Non-pigmented ciliary epithelial cell (primary cell): ENCODE results near the gene NPFFR1.

Experiments used
- DNase-seq: peaks from one replicate; pipeline ENCODE4 v3.0.0-alpha.2; 2010; ENCODE audit warnings: low read depth

The NPFFR1 gene

GRCh38 chr10:70283445-70284399, at the start of gene NPFFR1:
NPFFR1 (minus strand) TSS chr10:70284004; CDS start chr10:70283676, 328 bp downstream.
- no peak for DNase-seq

GRCh38 chr10:70333268-70333667, 49.5 kb upstream of the NPFFR1 start:
- no peak for DNase-seq

GRCh38 chr10:70331486-70332268, 47.9 kb upstream of the NPFFR1 start:
- DNase-seq: peak; percentile 83

- no peak for DNase-seq
These were observed 47.3 kb upstream of the NPFFR1 start for GRCh38 chr10:70331160-70331485.

GRCh38 chr10:70330671-70331070, 46.9 kb upstream of the NPFFR1 start:
- no peak for DNase-seq

DNA sequence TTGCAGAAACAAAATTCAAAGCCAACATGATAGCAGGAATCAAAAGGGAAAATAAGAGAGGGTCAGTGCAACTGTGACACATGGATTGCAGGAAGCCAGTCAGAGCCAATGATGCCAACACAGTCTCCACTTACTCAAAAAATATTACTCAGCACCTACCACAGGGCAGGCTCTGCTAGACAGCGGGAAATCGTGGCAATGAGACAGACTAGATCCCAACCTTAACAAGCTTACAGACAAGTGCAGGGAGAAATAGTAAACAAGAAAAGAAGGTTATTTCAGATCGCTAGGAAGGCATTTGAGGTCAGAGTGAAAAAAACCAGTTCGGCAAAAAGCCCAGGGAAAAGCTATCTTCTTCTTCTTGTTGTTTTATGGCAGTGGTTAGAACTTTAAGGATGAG, 45.2 kb upstream of the NPFFR1 start:
- no peak for DNase-seq

- DNase-seq: no peak
These were observed 44.2 kb upstream of the NPFFR1 start for GRCh38 chr10:70328018-70328417.

DNA sequence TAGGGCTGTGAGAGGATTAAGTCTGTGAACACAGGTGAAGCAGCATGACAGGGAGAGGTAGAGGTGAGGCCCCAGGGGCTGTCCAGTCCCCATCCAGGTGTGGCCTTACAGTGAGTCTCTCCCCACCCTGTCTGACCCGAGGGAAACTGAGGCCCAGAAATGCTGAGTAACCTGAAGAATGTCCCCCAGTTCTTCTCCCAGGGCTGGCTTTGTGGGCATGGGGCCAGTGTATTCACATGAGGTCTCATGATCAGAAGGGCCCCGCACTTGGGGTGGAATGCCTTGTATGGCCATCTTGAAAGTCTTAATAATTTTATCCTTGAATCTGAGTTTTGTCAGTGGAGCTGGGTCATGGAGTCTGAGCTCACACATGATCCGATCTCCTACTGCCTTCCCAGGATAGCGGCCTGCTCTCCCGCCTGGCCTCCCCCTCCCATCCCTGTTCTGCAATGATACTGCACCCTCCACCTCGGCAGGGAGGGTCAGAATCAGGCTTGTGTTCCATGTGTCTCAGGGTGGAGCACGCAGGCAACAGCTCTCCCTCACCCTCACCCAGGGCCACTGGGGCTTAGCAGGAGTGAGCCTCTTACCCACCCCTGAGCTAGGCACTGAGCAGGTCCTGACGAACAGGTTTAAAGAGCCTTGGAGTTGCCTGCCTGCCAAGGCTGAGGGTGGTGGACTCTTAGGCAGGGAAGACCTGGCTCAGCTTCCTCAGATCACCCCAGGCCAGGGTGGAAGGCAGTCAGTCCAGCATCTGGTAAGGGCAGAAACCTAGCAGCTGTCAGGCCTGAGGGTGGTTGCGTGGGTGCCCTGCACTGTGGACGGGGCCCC, 41.4 kb upstream of the NPFFR1 start:
- no peak for DNase-seq

DNA sequence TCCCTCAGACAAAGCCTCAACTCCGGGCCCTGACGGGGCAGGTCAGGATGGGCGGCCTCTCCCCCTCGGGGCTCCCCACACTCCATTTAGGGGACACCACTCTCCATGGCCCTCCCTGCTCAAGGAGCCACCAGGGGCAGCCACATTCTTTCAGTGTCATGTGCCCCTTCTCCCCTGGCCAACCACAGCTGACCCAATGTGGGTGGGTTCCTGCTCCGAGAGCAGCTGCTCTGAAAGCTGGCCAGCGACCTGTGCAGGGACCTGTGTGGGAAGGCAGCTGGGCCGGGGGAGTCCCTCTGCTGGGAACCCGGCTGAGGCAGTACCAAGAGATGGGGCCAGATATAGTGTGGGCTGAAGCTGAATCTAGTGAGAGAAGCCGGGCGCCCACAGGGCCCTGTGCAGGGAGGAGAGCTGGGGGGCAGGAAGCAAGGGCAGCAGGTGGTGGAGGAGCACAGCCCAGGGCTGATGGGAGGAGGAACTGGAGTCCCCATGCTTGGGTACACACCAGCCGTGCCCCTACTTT, 40.6 kb upstream of the NPFFR1 start:
- DNase-seq: no peak

- DNase-seq: no peak
These were observed 40.0 kb upstream of the NPFFR1 start for GRCh38 chr10:70323697-70324338.

- DNase-seq: no peak
These were observed 39.4 kb upstream of the NPFFR1 start for GRCh38 chr10:70323138-70323696.

- no peak for DNase-seq
These were observed 38.4 kb upstream of the NPFFR1 start for GRCh38 chr10:70321897-70322890.

- DNase-seq: no peak
These were observed 37.4 kb upstream of the NPFFR1 start for GRCh38 chr10:70321233-70321632.

GRCh38 chr10:70320751-70321150, 36.9 kb upstream of the NPFFR1 start:
- DNase-seq: no peak

DNA sequence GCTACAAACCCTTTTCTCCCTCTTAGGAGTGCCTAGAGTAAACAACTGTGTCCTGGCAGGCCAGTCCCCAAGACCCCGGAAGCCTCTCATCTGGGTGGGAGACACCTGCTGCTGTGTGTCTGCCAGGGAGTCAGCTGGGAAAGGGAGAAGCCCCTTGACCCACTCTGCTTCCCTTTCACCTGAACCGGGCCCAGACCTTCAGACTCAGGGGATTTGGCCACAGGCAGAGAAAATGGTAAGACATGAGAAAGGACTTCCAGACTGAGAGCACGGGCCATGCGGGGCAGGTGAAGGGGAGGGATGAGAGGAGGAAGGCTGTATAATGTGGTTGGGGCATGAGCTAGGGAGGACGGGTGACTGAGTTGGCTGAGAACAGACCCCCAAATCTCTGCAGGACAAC, 36.0 kb upstream of the NPFFR1 start:
- no peak for DNase-seq

GRCh38 chr10:70319183-70319582, 35.4 kb upstream of the NPFFR1 start:
- no peak for DNase-seq

GRCh38 chr10:70317943-70318318, 34.1 kb upstream of the NPFFR1 start:
- no peak for DNase-seq

DNA sequence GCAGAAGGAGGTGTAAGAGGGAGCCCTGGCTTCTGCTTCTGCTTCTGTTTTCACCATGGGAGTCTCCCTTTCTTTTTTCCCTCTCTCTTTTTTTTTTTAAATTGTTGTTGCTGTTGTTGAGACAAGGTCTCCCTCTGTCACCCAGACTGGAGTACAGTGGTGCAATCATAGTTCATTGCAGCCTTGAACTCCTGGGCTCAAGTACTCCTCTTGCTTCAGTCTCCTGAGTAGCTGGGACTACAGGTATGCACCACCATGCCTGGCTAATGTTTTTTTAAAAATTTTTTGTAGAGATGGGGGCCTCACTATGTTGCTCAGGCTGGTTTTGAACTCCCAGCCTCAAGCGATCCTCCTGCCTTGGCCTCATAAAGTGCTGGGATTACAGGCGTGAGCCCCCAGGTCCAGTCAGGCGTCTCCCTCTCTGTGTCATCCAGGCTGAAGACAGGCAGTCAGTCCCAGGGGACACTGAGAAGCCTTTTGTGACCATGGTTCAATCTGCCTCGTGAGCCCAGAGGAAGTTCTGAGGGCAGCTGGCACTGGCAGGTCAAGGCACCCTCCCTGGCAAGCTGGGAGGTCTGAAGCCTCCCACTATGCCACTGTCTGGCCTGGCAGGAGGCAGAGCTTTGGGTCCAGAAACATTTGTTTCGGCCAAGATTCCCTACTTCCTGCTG, 33.6 kb upstream of the NPFFR1 start:
- DNase-seq: no peak

GRCh38 chr10:70315815-70316214, 32.0 kb upstream of the NPFFR1 start:
- no peak for DNase-seq
